Karpas-422 (cell line): Measurements from ENCODE around the gene STX8. TPM values are rescaled to one million over a fixed set of nuclear protein-coding genes. Genes with fewer than 3 reads are reported as not detected.
"Not testable (repeated sequence)": the region's sequence is repeated elsewhere in the genome, so short reads cannot be mapped to it uniquely, and the experiment has no call there.

Experiments used
- DNase-seq: peaks from one replicate; pipeline ENCODE4 v3.0.0-alpha.2; 2015
- H2AFZ ChIP-seq: fragments of 200-600 bp; sonication (generic); 2 replicates; pipeline ENCODE4 v1.6.1; 2014; ENCODE audit warnings: antibody characterized with exemption, low read length, mixed read lengths
- H3K27ac ChIP-seq: fragments of 200-600 bp; sonication (generic); 2 replicates; pipeline ENCODE4 v1.5.1; 2014; ENCODE audit warnings: mild to moderate bottlenecking, low read length, moderate library complexity
- H3K27me3 ChIP-seq: fragments of 200-600 bp; sonication (generic); 2 replicates; pipeline ENCODE4 v1.6.1; 2014; ENCODE audit warnings: low read length, mixed read lengths
- H3K36me3 ChIP-seq: fragments of 200-600 bp; sonication (generic); 2 replicates; pipeline ENCODE4 v1.6.1; 2014; ENCODE audit warnings: low read length, mixed read lengths; ENCODE audit not compliant: insufficient read depth
- H3K4me1 ChIP-seq: fragments of 200-600 bp; sonication (generic); 2 replicates; pipeline ENCODE4 v1.6.1; 2014; ENCODE audit warnings: mild to moderate bottlenecking, low read length, mixed read lengths
- H3K4me2 ChIP-seq: fragments of 200-600 bp; sonication (generic); 2 replicates; pipeline ENCODE4 v1.6.1; 2014; ENCODE audit warnings: low read length, low read depth, mild to moderate bottlenecking; ENCODE audit not compliant: poor library complexity, severe bottlenecking
- H3K4me3 ChIP-seq: fragments of 200-600 bp; sonication (generic); 2 replicates; pipeline ENCODE4 v1.5.1; 2014; ENCODE audit warnings: mild to moderate bottlenecking, antibody characterized with exemption, low read length, mixed read lengths
- H3K79me2 ChIP-seq: fragments of 200-600 bp; sonication (generic); 2 replicates; pipeline ENCODE4 v1.6.1; 2014; ENCODE audit warnings: mild to moderate bottlenecking, low read length, mixed read lengths
- H3K9ac ChIP-seq: fragments of 200-600 bp; sonication (generic); 2 replicates; pipeline ENCODE4 v1.6.0; 2014; ENCODE audit warnings: low read length
- H3K9me2 ChIP-seq: fragments of 200-600 bp; sonication (generic), shearing (Covaris generic); replicated peaks from 2 replicates; pipeline ENCODE4 v1.6.0; 2014; ENCODE audit warnings: mild to moderate bottlenecking, low read length, moderate library complexity; ENCODE audit not compliant: insufficient read depth
- H3K9me3 ChIP-seq: fragments of 300-700, 200-600 bp; sonication (generic); 2 replicates; pipeline ENCODE4 v1.6.1; 2014; ENCODE audit warnings: low read length, mixed read lengths
- H4K20me1 ChIP-seq: fragments of 200-600 bp; sonication (generic); 2 replicates; pipeline ENCODE4 v1.6.1; 2014; ENCODE audit warnings: mild to moderate bottlenecking, antibody characterized with exemption, low read length, low read depth; ENCODE audit not compliant: insufficient read depth
- total RNA-seq: library from RNA; depleted of rRNA; stranded (reverse); fragments of >200 nt; shearing (Covaris generic); gene quantifications from 2 replicates; pipeline ENCODE4 v1.2.3, GENCODE V29; 2014; ENCODE audit warnings: low replicate concordance

STX8 gene
- total RNA-seq, 1 experiment from 2014 or later, result 40.0 TPM

- not testable (repeated sequence) for H3K27me3 ChIP-seq, H3K79me2 ChIP-seq, H3K9me3 ChIP-seq, DNase-seq, H3K4me2 ChIP-seq, H3K9ac ChIP-seq, H3K4me3 ChIP-seq, H3K36me3 ChIP-seq, H3K27ac ChIP-seq, H4K20me1 ChIP-seq, H3K9me2 ChIP-seq, H2AFZ ChIP-seq
- H3K4me1 ChIP-seq, result peaks cover 40% of the 10 kb centered on the region
These were observed 220.4 kb downstream of the STX8 start for GRCh38 chr17:9355231-9355630.

- no peaks in the 10 kb centered on the region for H3K9me3 ChIP-seq
- H3K4me2 ChIP-seq, result no peak overlapping the region
- no peak overlapping the region for H3K27ac ChIP-seq
- DNase-seq, result no peak
- no peak overlapping the region for H2AFZ ChIP-seq
- no peaks in the 10 kb centered on the region for H3K27me3 ChIP-seq
- H3K4me1 ChIP-seq, result peaks cover 5% of the 10 kb centered on the region; the same call in 1 of the 2 replicates
- H3K4me3 ChIP-seq, result no peak overlapping the region
- H4K20me1 ChIP-seq, result no peaks in the 10 kb centered on the region
- no peak overlapping the region for H3K9ac ChIP-seq
- no peaks in the 10 kb centered on the region for H3K9me2 ChIP-seq
- H3K79me2 ChIP-seq, result no peaks in the 10 kb centered on the region
- H3K36me3 ChIP-seq, result no peaks in the 10 kb centered on the region
These were observed 225.5 kb downstream of the STX8 start for GRCh38 chr17:9350080-9350479.

GRCh38 chr17:9346296-9346926 is 229.2 kb downstream of the STX8 start:
- H3K9ac ChIP-seq, result no peak overlapping the region
- no peaks in the 10 kb centered on the region for H4K20me1 ChIP-seq
- H3K9me3 ChIP-seq, result no peaks in the 10 kb centered on the region
- H3K36me3 ChIP-seq, result no peaks in the 10 kb centered on the region
- DNase-seq, result no peak
- no peak overlapping the region for H3K4me2 ChIP-seq
- H3K9me2 ChIP-seq, result no peaks in the 10 kb centered on the region
- H3K4me1 ChIP-seq, result no peaks in the 10 kb centered on the region
- H2AFZ ChIP-seq, result no peak overlapping the region
- no peaks in the 10 kb centered on the region for H3K27me3 ChIP-seq
- no peak overlapping the region for H3K4me3 ChIP-seq
- no peaks in the 10 kb centered on the region for H3K79me2 ChIP-seq
- H3K27ac ChIP-seq, result no peak overlapping the region

GRCh38 chr17:9343516-9343915 is 232.1 kb downstream of the STX8 start:
- Histone ChIP-seq H3K9me2 (no peaks in the 10 kb centered on the region), H4K20me1 (no peaks in the 10 kb centered on the region), H2AFZ (no peak overlapping the region), H3K9ac (no peak overlapping the region), H3K27me3 (no peaks in the 10 kb centered on the region), H3K27ac (no peak overlapping the region), H3K4me3 (no peak overlapping the region), H3K4me1 (no peaks in the 10 kb centered on the region), H3K9me3 (no peaks in the 10 kb centered on the region), H3K36me3 (no peaks in the 10 kb centered on the region), H3K4me2 (no peak overlapping the region), H3K79me2 (no peaks in the 10 kb centered on the region)
- no peak for DNase-seq

GRCh38 chr17:9342225-9342624 is 233.4 kb downstream of the STX8 start:
- Histone ChIP-seq H3K36me3 (no peaks in the 10 kb centered on the region), H3K9me2 (no peaks in the 10 kb centered on the region), H2AFZ (no peak overlapping the region), H3K4me1 (no peaks in the 10 kb centered on the region), H3K27me3 (no peaks in the 10 kb centered on the region), H3K4me2 (no peak overlapping the region), H3K9ac (no peak overlapping the region), H3K4me3 (no peak overlapping the region), H3K27ac (no peak overlapping the region), H3K9me3 (no peaks in the 10 kb centered on the region), H4K20me1 (no peaks in the 10 kb centered on the region), H3K79me2 (no peaks in the 10 kb centered on the region)
- no peak for DNase-seq

GRCh38 chr17:9339958-9340357 is 235.7 kb downstream of the STX8 start:
- Histone ChIP-seq H3K27me3 (no peaks in the 10 kb centered on the region), H3K4me3 (no peak overlapping the region), H2AFZ (no peak overlapping the region), H3K4me2 (no peak overlapping the region), H3K9me2 (no peaks in the 10 kb centered on the region), H3K4me1 (no peaks in the 10 kb centered on the region), H3K36me3 (no peaks in the 10 kb centered on the region), H4K20me1 (no peaks in the 10 kb centered on the region), H3K79me2 (no peaks in the 10 kb centered on the region), H3K9ac (no peak overlapping the region), H3K9me3 (peaks cover 4% of the 10 kb centered on the region; the same call in 1 of the 2 replicates), H3K27ac (no peak overlapping the region)
- no peak for DNase-seq

- H3K4me3 ChIP-seq, H3K36me3 ChIP-seq, H3K9me2 ChIP-seq, DNase-seq, H4K20me1 ChIP-seq, H3K79me2 ChIP-seq, H3K27ac ChIP-seq, H3K4me2 ChIP-seq, H3K9me3 ChIP-seq, H3K27me3 ChIP-seq, H3K9ac ChIP-seq, H2AFZ ChIP-seq, H3K4me1 ChIP-seq: not testable (repeated sequence)
These were observed 236.1 kb downstream of the STX8 start for GRCh38 chr17:9339482-9339881.

GRCh38 chr17:9336817-9337216 is 238.8 kb downstream of the STX8 start:
- no peaks in the 10 kb centered on the region for H3K27me3 ChIP-seq

More at GRCh38 chr17:9336817-9337216, 238.8 kb downstream of the STX8 start:
- H3K4me2 ChIP-seq, result no peak overlapping the region
- no peak for DNase-seq
- no peaks in the 10 kb centered on the region for H3K4me1 ChIP-seq
- no peaks in the 10 kb centered on the region for H4K20me1 ChIP-seq
- H3K27ac ChIP-seq, result no peak overlapping the region
- no peaks in the 10 kb centered on the region for H3K36me3 ChIP-seq
- H3K4me3 ChIP-seq, result no peak overlapping the region
- no peaks in the 10 kb centered on the region for H3K9me2 ChIP-seq
- peaks cover 8% of the 10 kb centered on the region; the same call in 1 of the 2 replicates for H3K9me3 ChIP-seq
- no peak overlapping the region for H3K9ac ChIP-seq
- H3K79me2 ChIP-seq, result no peaks in the 10 kb centered on the region
- no peak overlapping the region for H2AFZ ChIP-seq
